Ishikawa (cell line): ENCODE results near the gene SLC8A1.

Experiments
- CEBPB ChIP-seq: IDR thresholded peaks from 2 replicates; pipeline ENCODE4 v1.6.1; 2012
- CREB1 ChIP-seq: IDR thresholded peaks from 2 replicates; pipeline ENCODE4 v1.6.1; 2012; ENCODE audit warnings: low read depth
- EGR1 ChIP-seq: IDR thresholded peaks from 2 replicates; pipeline ENCODE4 v1.6.1; 2012
- EP300 ChIP-seq: IDR thresholded peaks from 2 replicates; pipeline ENCODE4 v1.6.1; 2012; ENCODE audit warnings: borderline replicate concordance
- FOXM1 ChIP-seq: IDR thresholded peaks from 2 replicates; pipeline ENCODE4 v1.6.1; 2012; ENCODE audit warnings: low read depth, borderline replicate concordance
- NFIC ChIP-seq: IDR thresholded peaks from 2 replicates; pipeline ENCODE4 v1.6.1; 2012
- RAD21 ChIP-seq: IDR thresholded peaks from 2 replicates; pipeline ENCODE4 v1.6.1; 2012; ENCODE audit warnings: low read depth
- TAF1 ChIP-seq: IDR thresholded peaks from 2 replicates; pipeline ENCODE4 v1.6.1; 2012; ENCODE audit warnings: low read depth, mild to moderate bottlenecking
- TCF12 ChIP-seq: IDR thresholded peaks from 2 replicates; pipeline ENCODE4 v1.6.1; 2012; ENCODE audit warnings: low read depth
- TEAD4 ChIP-seq: IDR thresholded peaks from 2 replicates; pipeline ENCODE4 v1.6.1; 2012
- USF1 ChIP-seq: IDR thresholded peaks from 2 replicates; pipeline ENCODE4 v1.6.1; 2012
- YY1 ChIP-seq: IDR thresholded peaks from 2 replicates; pipeline ENCODE4 v1.6.1; 2012; ENCODE audit warnings: low read depth
- ZBTB7A ChIP-seq: IDR thresholded peaks from 2 replicates; pipeline ENCODE4 v1.6.1; 2012; ENCODE audit warnings: low read depth
- TF ChIP-seq, protein P1 (sequence below): IDR thresholded peaks from 2 replicates; pipeline ENCODE4 v1.6.1; 2012; ENCODE audit warnings: low read depth, mild to moderate bottlenecking
- TF ChIP-seq, protein P2 (sequence below): IDR thresholded peaks from 2 replicates; pipeline ENCODE4 v1.6.1; 2012

The SLC8A1 gene

DNA sequence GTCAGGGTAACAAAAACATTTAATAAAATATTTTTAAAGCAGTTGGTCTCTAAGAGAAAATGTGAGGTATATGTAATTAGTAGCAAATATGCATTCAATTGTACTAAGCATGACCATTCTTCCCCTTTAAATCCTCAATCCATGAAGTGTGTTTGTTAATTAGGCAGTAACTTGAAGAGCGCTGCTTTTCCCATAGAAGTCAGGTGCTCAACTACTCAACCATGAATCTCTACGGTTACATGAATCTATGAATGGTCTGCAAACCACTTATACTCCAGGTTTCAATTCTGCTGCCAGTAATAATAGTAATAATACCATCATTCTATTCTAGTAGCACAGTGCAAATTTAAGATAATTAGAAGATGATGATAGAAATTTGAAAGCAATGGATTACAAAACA, 55.8 kb downstream of the SLC8A1 start:
- TF ChIP-seq YY1 (no peak), TEAD4 (no peak), NFIC (no peak), CEBPB (no peak), EP300 (no peak), USF1 (no peak), FOXM1 (no peak), TCF12 (no peak), TAF1 (no peak), CREB1 (no peak), EGR1 (no peak), RAD21 (no peak), ZBTB7A (no peak)
- TF ChIP-seq, protein P1, sequence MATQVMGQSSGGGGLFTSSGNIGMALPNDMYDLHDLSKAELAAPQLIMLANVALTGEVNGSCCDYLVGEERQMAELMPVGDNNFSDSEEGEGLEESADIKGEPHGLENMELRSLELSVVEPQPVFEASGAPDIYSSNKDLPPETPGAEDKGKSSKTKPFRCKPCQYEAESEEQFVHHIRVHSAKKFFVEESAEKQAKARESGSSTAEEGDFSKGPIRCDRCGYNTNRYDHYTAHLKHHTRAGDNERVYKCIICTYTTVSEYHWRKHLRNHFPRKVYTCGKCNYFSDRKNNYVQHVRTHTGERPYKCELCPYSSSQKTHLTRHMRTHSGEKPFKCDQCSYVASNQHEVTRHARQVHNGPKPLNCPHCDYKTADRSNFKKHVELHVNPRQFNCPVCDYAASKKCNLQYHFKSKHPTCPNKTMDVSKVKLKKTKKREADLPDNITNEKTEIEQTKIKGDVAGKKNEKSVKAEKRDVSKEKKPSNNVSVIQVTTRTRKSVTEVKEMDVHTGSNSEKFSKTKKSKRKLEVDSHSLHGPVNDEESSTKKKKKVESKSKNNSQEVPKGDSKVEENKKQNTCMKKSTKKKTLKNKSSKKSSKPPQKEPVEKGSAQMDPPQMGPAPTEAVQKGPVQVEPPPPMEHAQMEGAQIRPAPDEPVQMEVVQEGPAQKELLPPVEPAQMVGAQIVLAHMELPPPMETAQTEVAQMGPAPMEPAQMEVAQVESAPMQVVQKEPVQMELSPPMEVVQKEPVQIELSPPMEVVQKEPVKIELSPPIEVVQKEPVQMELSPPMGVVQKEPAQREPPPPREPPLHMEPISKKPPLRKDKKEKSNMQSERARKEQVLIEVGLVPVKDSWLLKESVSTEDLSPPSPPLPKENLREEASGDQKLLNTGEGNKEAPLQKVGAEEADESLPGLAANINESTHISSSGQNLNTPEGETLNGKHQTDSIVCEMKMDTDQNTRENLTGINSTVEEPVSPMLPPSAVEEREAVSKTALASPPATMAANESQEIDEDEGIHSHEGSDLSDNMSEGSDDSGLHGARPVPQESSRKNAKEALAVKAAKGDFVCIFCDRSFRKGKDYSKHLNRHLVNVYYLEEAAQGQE, result no peak
- TF ChIP-seq, protein P2, sequence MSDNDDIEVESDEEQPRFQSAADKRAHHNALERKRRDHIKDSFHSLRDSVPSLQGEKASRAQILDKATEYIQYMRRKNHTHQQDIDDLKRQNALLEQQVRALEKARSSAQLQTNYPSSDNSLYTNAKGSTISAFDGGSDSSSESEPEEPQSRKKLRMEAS, result no peak

- TF ChIP-seq FOXM1, result no peak
- TF ChIP-seq RAD21, result no peak
- TF ChIP-seq TCF12, result no peak
- no peak for TF ChIP-seq CREB1
- no peak for TF ChIP-seq YY1
- TF ChIP-seq, protein P2, result no peak
- TF ChIP-seq NFIC, result no peak
- no peak for TF ChIP-seq ZBTB7A
- TF ChIP-seq TEAD4, result no peak
- no peak for TF ChIP-seq CEBPB
- no peak for TF ChIP-seq EP300
Measured at GRCh38 chr2:40395169-40396073, 56.5 kb downstream of the SLC8A1 start.

DNA sequence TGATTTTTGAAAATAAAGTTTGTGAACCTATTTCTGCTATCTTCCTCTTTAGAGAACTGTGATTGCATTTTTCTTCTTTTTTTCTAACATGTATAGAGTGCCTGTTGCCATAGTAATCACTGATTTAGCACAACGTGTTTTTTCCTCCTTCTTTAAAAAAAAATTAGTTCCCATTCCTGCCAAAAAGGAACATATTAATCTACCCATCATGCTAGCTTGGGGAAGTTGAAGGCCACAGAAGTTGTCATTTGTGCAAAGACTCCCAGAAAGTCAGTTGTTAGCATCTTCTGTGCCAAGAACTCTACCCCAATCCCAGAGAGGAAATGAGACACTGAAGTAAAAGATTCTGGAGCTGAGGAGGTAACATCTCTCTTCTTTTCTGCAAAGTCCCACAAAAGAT, 57.3 kb downstream of the SLC8A1 start:
- TF ChIP-seq, protein P2, result no peak
- TF ChIP-seq TEAD4 (no peak), CEBPB (no peak), TAF1 (no peak), FOXM1 (no peak), ZBTB7A (no peak), TCF12 (no peak), USF1 (no peak), RAD21 (no peak), NFIC (no peak), EP300 (no peak), YY1 (no peak), EGR1 (no peak), CREB1 (no peak)
- TF ChIP-seq, protein P1, result no peak

DNA sequence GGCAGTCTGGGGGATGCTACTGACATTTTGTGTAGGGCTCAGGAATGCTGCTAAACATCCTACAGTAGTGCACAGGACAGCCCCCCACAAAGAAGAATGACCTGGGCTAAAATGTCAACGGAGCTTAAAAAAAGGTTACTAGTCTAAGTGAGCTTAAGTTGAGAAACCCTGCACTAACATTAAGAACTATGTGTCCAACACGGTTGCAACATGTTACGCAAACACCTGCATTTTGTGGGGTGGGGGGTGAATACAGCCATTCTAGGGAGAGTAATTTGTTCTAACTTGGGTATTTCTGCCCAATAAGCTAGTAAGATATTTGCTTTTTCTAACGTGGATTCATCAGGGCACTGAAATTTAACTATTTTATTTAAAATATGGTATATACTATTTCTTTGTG, 57.9 kb downstream of the SLC8A1 start:
- TF ChIP-seq EP300 (no peak), CREB1 (no peak), EGR1 (no peak), TEAD4 (no peak), FOXM1 (no peak), ZBTB7A (no peak), CEBPB (no peak)
- TF ChIP-seq, protein P1, result no peak
- TF ChIP-seq, protein P2, result no peak
